Stimulated activated memory B cell treated with anti-CD40 and anti-IgM and Interleukin-4, amounts not matched to agents 10 μg/mL and 1 μg/mL and 100 μg/mL, for 72 hours (primary cell): ENCODE results near the gene UFSP2.
"Not testable (repeated sequence)": the region's sequence is repeated elsewhere in the genome, so short reads cannot be mapped to it uniquely, and the experiment has no call there.

Experiments
- ATAC-seq: fragments of 150-1000 bp; cut with Tn5 transposase; 2 replicates; pipeline ENCODE4 v1.10.0; 2021
- H3K27ac Mint-ChIP-seq: one replicate; pipeline ENCODE4 v1.8.0; 2022; ENCODE audit warnings: mild to moderate bottlenecking, mixed read lengths
- H3K27me3 Mint-ChIP-seq: one replicate; pipeline ENCODE4 v1.8.0; 2022; ENCODE audit warnings: mixed read lengths
- H3K36me3 Mint-ChIP-seq: one replicate; pipeline ENCODE4 v1.8.0; 2022; ENCODE audit warnings: mixed read lengths
- H3K4me1 Mint-ChIP-seq: one replicate; pipeline ENCODE4 v1.8.0; 2022; ENCODE audit warnings: mixed read lengths
- H3K4me3 Mint-ChIP-seq: one replicate; pipeline ENCODE4 v1.8.0; 2022; ENCODE audit warnings: mild to moderate bottlenecking, moderate library complexity, mixed read lengths
- H3K9me3 Mint-ChIP-seq: one replicate; pipeline ENCODE4 v1.8.0; 2022; ENCODE audit warnings: mixed read lengths

Gene UFSP2

DNA sequence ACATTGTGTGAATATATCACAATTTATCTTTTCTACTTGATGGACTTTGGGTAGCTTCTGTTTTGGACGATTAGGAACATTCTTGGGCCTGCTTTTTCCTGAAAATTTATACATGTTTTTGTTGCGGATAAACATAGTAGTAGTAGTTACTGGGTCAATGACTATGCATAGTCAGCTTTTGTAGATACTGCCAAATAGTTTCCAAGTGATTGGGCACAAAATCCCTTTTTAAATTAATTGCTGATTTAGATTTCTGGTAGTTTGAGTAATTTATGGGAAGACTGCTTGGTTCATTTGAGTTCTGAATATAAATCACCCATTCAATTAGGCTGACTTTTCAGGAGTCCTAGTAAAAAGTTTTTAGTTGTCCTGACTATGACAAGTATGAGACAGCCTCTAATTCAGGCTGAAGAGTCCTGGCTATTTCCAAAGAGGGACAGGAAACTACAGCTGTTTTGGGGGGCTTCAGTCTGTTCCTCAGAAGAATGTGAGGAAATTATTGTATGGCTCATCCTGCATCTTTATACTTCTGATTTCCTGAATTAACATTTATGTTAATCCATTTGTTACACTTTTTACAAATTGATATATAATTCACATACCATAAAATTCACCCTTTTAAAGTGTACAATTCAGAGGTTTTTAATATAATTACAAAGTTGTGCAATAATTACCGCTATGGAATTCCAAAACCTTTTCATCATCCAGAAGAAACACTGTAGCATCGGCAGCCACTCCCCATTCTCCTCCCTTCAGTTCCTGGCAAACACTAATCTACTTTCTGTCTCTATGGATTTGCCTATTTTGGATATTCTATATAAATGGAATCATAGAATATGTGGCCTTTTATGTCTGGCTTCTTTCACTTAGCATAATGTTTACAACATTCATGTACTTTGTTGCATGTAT, 44.2 kb downstream of the UFSP2 start:
- peaks cover 10% of the 10 kb centered on the region for H3K9me3 Mint-ChIP-seq
- peaks cover 40% of the 10 kb centered on the region for H3K36me3 Mint-ChIP-seq
- H3K27me3 Mint-ChIP-seq = no peaks in the 10 kb centered on the region
- no peak for ATAC-seq
- H3K4me1 Mint-ChIP-seq = no peaks in the 10 kb centered on the region
- no peak overlapping the region for H3K4me3 Mint-ChIP-seq
- no peak overlapping the region for H3K27ac Mint-ChIP-seq

DNA sequence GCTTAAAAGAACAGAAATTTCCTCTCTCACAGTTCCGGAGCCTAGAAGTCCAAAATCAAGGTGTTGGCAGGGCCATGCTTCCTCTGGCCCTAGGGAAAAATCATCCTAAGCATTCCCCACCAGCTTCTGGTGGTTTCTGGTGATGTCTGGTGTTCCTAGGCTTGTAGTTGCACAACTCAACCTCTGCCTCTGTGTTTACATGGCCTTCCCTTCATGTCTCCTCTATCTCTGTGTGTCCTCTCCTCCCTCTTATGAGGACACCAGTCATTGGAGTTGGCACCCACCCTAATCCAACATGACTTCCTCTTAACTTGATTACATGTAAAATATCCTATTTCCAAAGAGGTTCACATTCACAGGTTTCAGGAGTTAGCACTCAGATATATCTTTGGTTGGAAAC, 45.4 kb downstream of the UFSP2 start:
- no peak overlapping the region for H3K27ac Mint-ChIP-seq

GRCh38 chr4:185379326-185380295, 46.2 kb downstream of the UFSP2 start:
- Mint-ChIP-seq H3K36me3 (peaks cover 45% of the 10 kb centered on the region), H3K4me1 (no peaks in the 10 kb centered on the region), H3K9me3 (peaks cover 10% of the 10 kb centered on the region), H3K27me3 (no peaks in the 10 kb centered on the region), H3K4me3 (no peak overlapping the region), H3K27ac (no peak overlapping the region)
- ATAC-seq = no peak

More for the DNA sequence above, 45.4 kb downstream of the UFSP2 start:
- ATAC-seq = no peak
- Mint-ChIP-seq H3K4me3 (no peak overlapping the region), H3K36me3 (peaks cover 40% of the 10 kb centered on the region), H3K27me3 (no peaks in the 10 kb centered on the region), H3K4me1 (no peaks in the 10 kb centered on the region), H3K9me3 (peaks cover 10% of the 10 kb centered on the region)

DNA sequence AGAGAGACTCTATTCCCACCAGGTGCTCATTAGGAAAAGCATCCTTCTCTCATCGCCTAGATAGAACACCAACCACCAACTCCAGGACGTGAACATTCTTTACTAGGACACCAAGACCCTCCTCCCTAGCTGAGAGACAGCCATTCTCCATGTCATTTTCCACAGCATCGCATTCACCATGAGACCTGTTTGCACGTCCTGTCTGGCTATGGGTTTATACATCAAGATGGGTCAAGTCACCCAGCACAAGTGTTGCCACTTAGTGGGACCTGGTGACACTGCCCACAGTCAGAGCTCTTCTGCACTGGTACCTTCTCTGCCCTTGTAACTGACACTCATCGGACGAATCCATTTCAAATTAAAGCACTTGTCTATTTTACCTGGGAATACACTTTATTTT, 47.5 kb downstream of the UFSP2 start:
- Mint-ChIP-seq H3K4me1 (no peaks in the 10 kb centered on the region), H3K9me3 (peaks cover 10% of the 10 kb centered on the region), H3K4me3 (no peak overlapping the region), H3K27ac (no peak overlapping the region), H3K36me3 (peaks cover 46% of the 10 kb centered on the region), H3K27me3 (no peaks in the 10 kb centered on the region)
- no peak for ATAC-seq

DNA sequence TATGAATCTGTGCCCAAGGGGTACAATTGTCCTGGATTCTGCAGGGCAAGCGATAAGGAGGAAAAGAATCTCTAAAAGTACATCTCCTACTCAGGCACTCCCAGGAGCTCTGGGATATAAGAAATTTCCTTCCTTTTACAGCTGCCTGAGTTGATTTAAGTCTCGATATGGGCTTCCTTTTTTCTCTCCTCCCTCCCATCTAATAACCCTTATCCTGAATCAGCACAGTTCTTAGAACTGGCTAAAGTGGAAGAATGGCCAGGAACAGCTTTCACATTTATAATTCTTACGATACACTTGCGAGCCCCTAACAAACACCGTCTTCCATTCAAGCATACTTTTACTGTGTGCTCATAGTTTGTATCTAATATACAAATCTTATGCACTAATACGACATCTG, 51.2 kb downstream of the UFSP2 start:
- Mint-ChIP-seq H3K4me1 (no peaks in the 10 kb centered on the region), H3K9me3 (no peaks in the 10 kb centered on the region), H3K27ac (no peak overlapping the region), H3K4me3 (no peak overlapping the region), H3K36me3 (peaks cover 37% of the 10 kb centered on the region), H3K27me3 (no peaks in the 10 kb centered on the region)
- no peak for ATAC-seq

DNA sequence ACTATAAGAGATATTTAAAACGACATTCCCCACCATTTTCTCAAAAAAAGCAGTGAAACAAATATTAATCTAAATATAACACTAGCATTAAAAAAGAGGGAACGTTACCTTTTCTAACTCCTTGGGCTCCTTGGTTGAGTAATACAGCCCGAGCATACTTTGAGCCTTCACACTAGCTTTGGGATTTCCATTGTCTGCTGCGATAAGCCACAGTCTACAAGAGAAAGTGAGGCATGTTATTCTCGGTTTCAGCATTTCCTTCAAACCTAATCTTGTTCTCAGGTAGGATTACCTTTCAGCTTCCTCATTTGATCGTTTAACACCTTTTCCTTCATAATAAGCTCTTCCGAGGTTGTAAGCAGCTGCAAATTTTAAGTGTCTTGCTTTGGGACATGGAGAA, 51.7 kb downstream of the UFSP2 start:
- Mint-ChIP-seq H3K36me3 (peaks cover 35% of the 10 kb centered on the region), H3K4me1 (no peaks in the 10 kb centered on the region), H3K27ac (no peak overlapping the region), H3K9me3 (no peaks in the 10 kb centered on the region), H3K27me3 (no peaks in the 10 kb centered on the region), H3K4me3 (no peak overlapping the region)
- ATAC-seq = no peak

GRCh38 chr4:185371702-185372101, 54.1 kb downstream of the UFSP2 start:
- no peaks in the 10 kb centered on the region for H3K9me3 Mint-ChIP-seq

GRCh38 chr4:185370268-185370949, 55.4 kb downstream of the UFSP2 start:
- Mint-ChIP-seq H3K4me3 (no peak overlapping the region), H3K4me1 (no peaks in the 10 kb centered on the region), H3K9me3 (no peaks in the 10 kb centered on the region), H3K27me3 (no peaks in the 10 kb centered on the region), H3K27ac (no peak overlapping the region), H3K36me3 (peaks cover 43% of the 10 kb centered on the region)
- ATAC-seq = no peak

More at GRCh38 chr4:185371702-185372101, 54.1 kb downstream of the UFSP2 start:
- no peaks in the 10 kb centered on the region for H3K27me3 Mint-ChIP-seq
- no peak overlapping the region for H3K27ac Mint-ChIP-seq
- ATAC-seq = no peak
- no peaks in the 10 kb centered on the region for H3K4me1 Mint-ChIP-seq
- H3K36me3 Mint-ChIP-seq = peaks cover 35% of the 10 kb centered on the region
- H3K4me3 Mint-ChIP-seq = no peak overlapping the region

- H3K27me3 Mint-ChIP-seq = no peaks in the 10 kb centered on the region
- no peaks in the 10 kb centered on the region for H3K4me1 Mint-ChIP-seq
- H3K9me3 Mint-ChIP-seq = no peaks in the 10 kb centered on the region
Observed at GRCh38 chr4:185369731-185370130, 56.0 kb downstream of the UFSP2 start.

DNA sequence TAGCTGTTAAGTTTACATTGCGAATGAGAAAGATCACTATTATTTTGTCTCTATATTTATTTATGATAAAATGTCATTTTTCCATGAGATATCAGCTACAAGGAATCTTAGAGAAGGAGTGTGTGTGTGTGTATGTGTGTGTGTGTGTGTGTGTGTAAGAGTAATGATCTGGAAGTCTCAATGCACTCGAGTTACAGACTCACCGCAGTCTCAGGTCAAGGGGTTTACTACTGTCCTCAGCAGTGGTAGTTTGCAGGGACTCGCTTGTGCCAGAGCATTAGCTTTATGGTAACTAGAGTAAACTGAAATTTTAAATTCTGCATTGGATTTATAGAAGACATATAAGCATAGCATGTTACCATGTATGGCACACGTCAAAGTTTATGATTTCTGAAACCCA, 60.9 kb downstream of the UFSP2 start:
- no peak overlapping the region for H3K4me3 Mint-ChIP-seq
- ATAC-seq = no peak
- no peaks in the 10 kb centered on the region for H3K4me1 Mint-ChIP-seq
- no peak overlapping the region for H3K27ac Mint-ChIP-seq
- H3K36me3 Mint-ChIP-seq = peaks cover 24% of the 10 kb centered on the region
- no peaks in the 10 kb centered on the region for H3K27me3 Mint-ChIP-seq
- H3K9me3 Mint-ChIP-seq = no peaks in the 10 kb centered on the region

More at GRCh38 chr4:185369731-185370130, 56.0 kb downstream of the UFSP2 start:
- Mint-ChIP-seq H3K36me3 (peaks cover 39% of the 10 kb centered on the region), H3K4me3 (no peak overlapping the region), H3K27ac (no peak overlapping the region)
- ATAC-seq = no peak

- no peak overlapping the region for H3K4me3 Mint-ChIP-seq
- H3K9me3 Mint-ChIP-seq = no peaks in the 10 kb centered on the region
- H3K36me3 Mint-ChIP-seq = peaks cover 20% of the 10 kb centered on the region
- H3K27ac Mint-ChIP-seq = no peak overlapping the region
- no peak for ATAC-seq
- H3K27me3 Mint-ChIP-seq = no peaks in the 10 kb centered on the region
- H3K4me1 Mint-ChIP-seq = no peaks in the 10 kb centered on the region
Observed at GRCh38 chr4:185363251-185363650, 62.5 kb downstream of the UFSP2 start.

DNA sequence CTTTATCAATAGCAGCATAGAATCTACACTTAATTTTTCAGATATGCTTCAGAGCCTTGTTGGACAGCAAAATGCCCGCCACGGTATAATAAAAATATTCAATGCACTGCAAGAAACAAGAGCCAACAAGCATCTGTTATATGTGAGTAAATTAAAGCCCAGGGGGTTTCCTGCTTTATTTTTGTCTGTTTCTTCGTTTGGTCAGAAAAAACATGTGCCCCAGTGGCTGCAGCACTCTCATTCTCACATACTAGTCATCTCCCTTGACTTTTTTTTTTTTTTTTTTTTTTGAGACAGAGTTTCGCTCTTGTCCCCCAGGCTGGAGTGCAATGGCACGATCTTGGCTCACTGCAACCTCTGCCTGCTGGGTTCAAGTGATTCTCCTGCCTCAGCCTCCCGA, 63.2 kb downstream of the UFSP2 start:
- H3K4me1 Mint-ChIP-seq, ATAC-seq, H3K27me3 Mint-ChIP-seq, H3K27ac Mint-ChIP-seq, H3K4me3 Mint-ChIP-seq, H3K9me3 Mint-ChIP-seq: not testable (repeated sequence)
- H3K36me3 Mint-ChIP-seq = peaks cover 19% of the 10 kb centered on the region

DNA sequence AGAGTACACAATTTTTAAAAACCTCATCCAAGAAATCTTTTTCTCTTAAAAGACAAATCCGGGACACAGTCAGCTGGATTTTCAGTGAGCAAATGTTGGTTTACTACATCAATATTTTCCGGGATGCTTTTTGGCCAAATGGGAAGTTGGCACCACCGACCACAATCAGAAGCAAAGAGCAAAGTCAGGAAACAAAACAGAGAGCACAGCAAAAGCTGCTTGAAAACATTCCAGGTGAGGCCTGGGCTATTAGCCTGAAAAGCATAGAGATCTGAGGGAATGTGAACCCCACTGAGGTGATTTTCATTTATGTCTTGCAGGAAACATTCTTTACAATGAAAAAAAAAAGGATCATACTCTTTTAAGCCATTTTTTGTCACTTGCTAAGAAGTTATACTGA, 63.9 kb downstream of the UFSP2 start:
- ATAC-seq = no peak
- no peaks in the 10 kb centered on the region for H3K27me3 Mint-ChIP-seq
- peaks cover 22% of the 10 kb centered on the region for H3K36me3 Mint-ChIP-seq
- no peak overlapping the region for H3K4me3 Mint-ChIP-seq
- no peaks in the 10 kb centered on the region for H3K9me3 Mint-ChIP-seq
- no peak overlapping the region for H3K27ac Mint-ChIP-seq
- H3K4me1 Mint-ChIP-seq = no peaks in the 10 kb centered on the region

- H3K27ac Mint-ChIP-seq = no peak overlapping the region
- H3K36me3 Mint-ChIP-seq = peaks cover 26% of the 10 kb centered on the region
Observed at GRCh38 chr4:185359767-185360446, 65.9 kb downstream of the UFSP2 start.

More at GRCh38 chr4:185359767-185360446, 65.9 kb downstream of the UFSP2 start:
- H3K4me1 Mint-ChIP-seq = no peaks in the 10 kb centered on the region
- H3K4me3 Mint-ChIP-seq = no peak overlapping the region
- H3K9me3 Mint-ChIP-seq = no peaks in the 10 kb centered on the region
- no peak for ATAC-seq
- no peaks in the 10 kb centered on the region for H3K27me3 Mint-ChIP-seq
